Neural crest cell (in vitro differentiated cells): ENCODE data around the gene LACTB. TPM values are rescaled to one million over a fixed set of nuclear protein-coding genes. Genes with fewer than 3 reads are reported as not detected.

Source experiments
- DNase-seq: peaks from one replicate; pipeline ENCODE4 v3.0.0; 2021; ENCODE audit warnings: low read depth, mixed read lengths, low spot score
- H3K27ac Mint-ChIP-seq: one replicate; pipeline ENCODE4 v1.8.0; 2021; ENCODE audit warnings: mild to moderate bottlenecking, mixed read lengths; ENCODE audit not compliant: unreplicated experiment
- H3K27me3 Mint-ChIP-seq: 2 replicates; pipeline ENCODE4 v1.8.0; 2021; ENCODE audit warnings: low read depth, mild to moderate bottlenecking, mixed read lengths
- H3K36me3 Mint-ChIP-seq: 2 replicates; pipeline ENCODE4 v1.8.0; 2021; ENCODE audit warnings: low read depth, mild to moderate bottlenecking, mixed read lengths
- H3K4me1 Mint-ChIP-seq: 2 replicates; pipeline ENCODE4 v1.8.0; 2021; ENCODE audit warnings: mixed read lengths
- H3K4me3 Mint-ChIP-seq: one replicate; pipeline ENCODE4 v1.8.0; 2021; ENCODE audit warnings: mild to moderate bottlenecking, mixed read lengths
- H3K9me3 Mint-ChIP-seq: 2 replicates; pipeline ENCODE4 v1.8.0; 2021; ENCODE audit warnings: mixed read lengths
- total RNA-seq: library from RNA; stranded (reverse); gene quantifications from 2 replicates; pipeline ENCODE4 v1.2.1, GENCODE V29; 2021
- TF ChIP-seq, protein P1 (sequence below): fragments of 200-600 bp; sonication (generic); conservative IDR thresholded peaks from 2 replicates; pipeline ENCODE4 v1.5.0; 2021; ENCODE audit warnings: antibody characterized with exemption, mild to moderate bottlenecking

Gene LACTB
- total RNA-seq, 1 donor from 2014 or later = 7.0 TPM

- TF ChIP-seq, protein P1, sequence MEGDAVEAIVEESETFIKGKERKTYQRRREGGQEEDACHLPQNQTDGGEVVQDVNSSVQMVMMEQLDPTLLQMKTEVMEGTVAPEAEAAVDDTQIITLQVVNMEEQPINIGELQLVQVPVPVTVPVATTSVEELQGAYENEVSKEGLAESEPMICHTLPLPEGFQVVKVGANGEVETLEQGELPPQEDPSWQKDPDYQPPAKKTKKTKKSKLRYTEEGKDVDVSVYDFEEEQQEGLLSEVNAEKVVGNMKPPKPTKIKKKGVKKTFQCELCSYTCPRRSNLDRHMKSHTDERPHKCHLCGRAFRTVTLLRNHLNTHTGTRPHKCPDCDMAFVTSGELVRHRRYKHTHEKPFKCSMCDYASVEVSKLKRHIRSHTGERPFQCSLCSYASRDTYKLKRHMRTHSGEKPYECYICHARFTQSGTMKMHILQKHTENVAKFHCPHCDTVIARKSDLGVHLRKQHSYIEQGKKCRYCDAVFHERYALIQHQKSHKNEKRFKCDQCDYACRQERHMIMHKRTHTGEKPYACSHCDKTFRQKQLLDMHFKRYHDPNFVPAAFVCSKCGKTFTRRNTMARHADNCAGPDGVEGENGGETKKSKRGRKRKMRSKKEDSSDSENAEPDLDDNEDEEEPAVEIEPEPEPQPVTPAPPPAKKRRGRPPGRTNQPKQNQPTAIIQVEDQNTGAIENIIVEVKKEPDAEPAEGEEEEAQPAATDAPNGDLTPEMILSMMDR = no peak
- Mint-ChIP-seq H3K27ac (peak overlapping the region; percentile 51), H3K9me3 (no peaks in the 10 kb centered on the region), H3K4me3 (no peak overlapping the region), H3K4me1 (peaks cover 31% of the 10 kb centered on the region), H3K27me3 (no peaks in the 10 kb centered on the region), H3K36me3 (peaks cover 2% of the 10 kb centered on the region)
- DNase-seq = no peak
These were observed 46.4 kb upstream of the LACTB start for GRCh38 chr15:63075015-63075983.

DNA sequence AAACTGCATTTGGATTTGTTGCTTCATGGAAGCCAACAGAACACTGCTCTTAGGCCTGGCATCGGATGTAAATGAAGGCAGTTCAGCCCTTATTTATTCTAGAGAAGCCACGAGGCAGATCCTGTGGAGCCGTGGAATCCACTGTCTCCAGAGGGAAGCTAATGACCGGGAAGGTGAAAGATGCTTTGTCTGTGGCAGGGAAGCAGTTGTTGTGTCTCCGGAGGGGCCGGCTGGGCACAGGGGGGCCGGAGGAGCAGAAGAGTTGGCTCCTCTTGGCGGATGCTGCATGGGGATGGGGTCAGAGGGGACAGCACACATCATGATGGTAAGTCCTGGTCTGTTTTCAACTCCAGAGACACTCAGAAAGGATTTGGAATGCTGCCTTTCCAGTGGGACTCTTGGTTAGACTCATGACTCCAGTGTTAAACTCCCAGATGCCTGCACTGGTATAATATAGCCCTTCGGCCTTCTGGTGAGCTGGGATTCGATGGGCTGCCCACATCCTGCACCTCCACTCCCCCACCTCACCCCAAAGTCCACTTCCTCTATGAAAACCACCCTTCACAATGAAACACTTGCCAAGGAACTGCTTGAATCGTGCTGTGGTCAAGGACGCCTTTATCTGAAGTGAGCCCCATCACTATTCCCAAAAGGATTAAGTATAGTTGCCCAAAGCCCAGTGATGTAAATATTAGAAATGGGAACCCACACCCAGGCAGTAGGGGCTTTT, 45.5 kb upstream of the LACTB start:
- Mint-ChIP-seq H3K36me3 (peaks cover 2% of the 10 kb centered on the region), H3K9me3 (no peaks in the 10 kb centered on the region), H3K27me3 (no peaks in the 10 kb centered on the region), H3K27ac (peak overlapping the region; percentile 51), H3K4me3 (no peak overlapping the region), H3K4me1 (peaks cover 25% of the 10 kb centered on the region)
- no peak for DNase-seq
- TF ChIP-seq, protein P1 = no peak

DNA sequence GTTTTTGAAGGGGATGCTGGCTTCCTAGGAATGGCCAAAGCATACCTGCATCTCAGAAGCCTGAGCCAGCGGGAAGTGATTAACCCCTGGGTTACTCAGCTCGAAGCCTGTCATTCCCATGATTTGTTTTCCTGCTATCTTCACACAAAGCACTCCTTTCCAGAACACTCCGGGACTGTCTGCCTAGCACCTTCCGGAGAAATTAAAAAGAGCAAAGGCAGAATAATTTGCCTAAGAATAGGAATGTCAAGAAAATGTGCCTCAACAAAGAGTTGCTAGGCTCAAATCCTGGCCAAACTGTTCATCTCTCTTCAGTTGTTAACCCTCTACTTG, 45.0 kb upstream of the LACTB start:
- no peak overlapping the region for H3K4me3 Mint-ChIP-seq
- H3K4me1 Mint-ChIP-seq = peaks cover 23% of the 10 kb centered on the region

DNA sequence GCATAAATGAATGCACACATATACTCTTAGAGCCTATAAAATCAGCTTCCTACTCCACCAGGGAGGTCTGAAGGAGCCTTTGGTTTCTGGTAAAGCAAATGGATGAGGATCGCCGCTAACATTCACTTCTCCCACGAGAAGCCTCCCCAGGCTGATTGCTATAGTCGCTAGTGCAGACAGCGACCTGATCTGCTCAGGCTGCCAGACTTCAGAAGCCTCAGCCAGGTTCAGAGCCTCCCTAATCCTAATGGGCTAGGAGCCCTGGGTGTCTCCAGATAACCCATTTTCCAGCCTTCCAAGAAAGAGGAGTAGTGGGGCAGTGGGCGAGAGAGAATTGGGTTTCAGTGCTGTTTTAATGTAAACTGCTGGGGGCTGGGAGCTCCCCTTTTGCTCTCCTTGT, 43.7 kb upstream of the LACTB start:
- Mint-ChIP-seq H3K4me3 (no peak overlapping the region), H3K27ac (no peak overlapping the region), H3K27me3 (no peaks in the 10 kb centered on the region), H3K36me3 (no peaks in the 10 kb centered on the region), H3K4me1 (peaks cover 23% of the 10 kb centered on the region), H3K9me3 (no peaks in the 10 kb centered on the region)
- DNase-seq = no peak
- TF ChIP-seq, protein P1 = no peak

More for the DNA sequence above, 45.0 kb upstream of the LACTB start:
- H3K27ac Mint-ChIP-seq = no peak overlapping the region
- no peaks in the 10 kb centered on the region for H3K27me3 Mint-ChIP-seq
- H3K9me3 Mint-ChIP-seq = no peaks in the 10 kb centered on the region
- DNase-seq = no peak
- TF ChIP-seq, protein P1 = no peak
- peaks cover 2% of the 10 kb centered on the region for H3K36me3 Mint-ChIP-seq

GRCh38 chr15:63079947-63080626, 41.6 kb upstream of the LACTB start:
- H3K4me3 Mint-ChIP-seq = no peak overlapping the region
- H3K4me1 Mint-ChIP-seq = peaks cover 23% of the 10 kb centered on the region
- H3K27ac Mint-ChIP-seq = no peak overlapping the region
- DNase-seq = no peak
- TF ChIP-seq, protein P1 = no peak
- no peaks in the 10 kb centered on the region for H3K9me3 Mint-ChIP-seq
- H3K27me3 Mint-ChIP-seq = no peaks in the 10 kb centered on the region
- H3K36me3 Mint-ChIP-seq = no peaks in the 10 kb centered on the region
